ENCODE data around the gene HOXC6.

The HOXC6 gene

DNA sequence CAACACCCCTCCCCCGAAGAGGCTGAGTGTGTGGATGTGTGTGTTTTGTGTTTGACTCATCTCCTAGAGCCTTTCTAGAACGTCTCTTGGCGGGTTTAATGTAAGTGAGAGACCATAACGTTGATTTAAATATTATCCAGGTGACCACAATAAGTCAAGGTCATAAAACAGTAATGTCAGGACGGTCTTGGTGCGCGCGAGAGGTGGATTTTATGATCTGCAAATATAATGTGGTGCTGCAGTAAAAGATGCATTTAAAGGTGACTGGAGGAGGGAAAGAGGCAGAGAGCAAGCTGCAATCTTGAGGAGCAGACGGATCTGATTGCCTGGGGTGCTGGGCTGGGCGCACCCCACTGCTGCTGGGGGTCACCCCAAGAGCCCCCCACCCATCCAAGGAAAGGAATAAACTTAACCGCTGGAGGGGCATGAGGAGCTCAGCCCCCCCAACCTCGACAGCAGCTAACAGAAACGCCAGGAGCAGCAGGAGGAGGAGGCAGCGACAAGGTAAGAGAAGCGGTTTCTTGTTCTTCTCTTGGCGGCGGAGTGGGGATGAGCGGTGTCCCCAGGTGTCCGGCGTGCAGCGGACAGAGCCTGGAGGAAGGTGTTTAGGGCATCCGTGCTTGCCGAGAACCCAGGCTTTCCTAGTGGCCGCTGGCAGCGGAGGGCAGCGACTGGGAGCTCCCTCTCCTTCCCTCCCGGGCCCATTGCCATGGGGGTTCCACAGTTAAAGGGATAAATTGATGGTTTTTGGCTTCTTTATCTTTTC is 37.7 kb upstream of the HOXC6 start (continued):
- TF ChIP-seq MEIS1 (CRISPR knock-in tag; IDR thresholded peaks at IDR 0.05; ENCODE audit: borderline replicate concordance) (no peak), ZNF324 (tag by site-specific recombination; IDR thresholded peaks at IDR 0.05) (no peak; the same call in 1 of the 2 replicates), ZXDB (tag by site-specific recombination; IDR thresholded peaks at IDR 0.05) (peak; percentile 28; the same call in 1 of the 2 replicates), ZNF416 (tag by site-specific recombination; IDR thresholded peaks at IDR 0.05) (no peak), ZNF48 (tag by site-specific recombination; IDR thresholded peaks at IDR 0.05) (no peak), ZNF335 (tag by site-specific recombination; conservative IDR thresholded peaks at IDR 0.05) (peak; percentile 41), ZNF341 (tag by site-specific recombination; IDR thresholded peaks at IDR 0.05; ENCODE audit: low read depth) (no peak), ZNF394 (tag by site-specific recombination; IDR thresholded peaks at IDR 0.05; ENCODE audit: borderline replicate concordance) (no peak), ZNF596 (tag by site-specific recombination; IDR thresholded peaks at IDR 0.05) (peak; percentile 46; the same call in 1 of the 2 replicates), ZFHX2 (tag by site-specific recombination; conservative IDR thresholded peaks at IDR 0.05) (no peak), ZNF830 (tag by site-specific recombination; IDR thresholded peaks at IDR 0.05; ENCODE audit: low read depth) (no peak)
- TF ChIP-seq, protein P1, sequence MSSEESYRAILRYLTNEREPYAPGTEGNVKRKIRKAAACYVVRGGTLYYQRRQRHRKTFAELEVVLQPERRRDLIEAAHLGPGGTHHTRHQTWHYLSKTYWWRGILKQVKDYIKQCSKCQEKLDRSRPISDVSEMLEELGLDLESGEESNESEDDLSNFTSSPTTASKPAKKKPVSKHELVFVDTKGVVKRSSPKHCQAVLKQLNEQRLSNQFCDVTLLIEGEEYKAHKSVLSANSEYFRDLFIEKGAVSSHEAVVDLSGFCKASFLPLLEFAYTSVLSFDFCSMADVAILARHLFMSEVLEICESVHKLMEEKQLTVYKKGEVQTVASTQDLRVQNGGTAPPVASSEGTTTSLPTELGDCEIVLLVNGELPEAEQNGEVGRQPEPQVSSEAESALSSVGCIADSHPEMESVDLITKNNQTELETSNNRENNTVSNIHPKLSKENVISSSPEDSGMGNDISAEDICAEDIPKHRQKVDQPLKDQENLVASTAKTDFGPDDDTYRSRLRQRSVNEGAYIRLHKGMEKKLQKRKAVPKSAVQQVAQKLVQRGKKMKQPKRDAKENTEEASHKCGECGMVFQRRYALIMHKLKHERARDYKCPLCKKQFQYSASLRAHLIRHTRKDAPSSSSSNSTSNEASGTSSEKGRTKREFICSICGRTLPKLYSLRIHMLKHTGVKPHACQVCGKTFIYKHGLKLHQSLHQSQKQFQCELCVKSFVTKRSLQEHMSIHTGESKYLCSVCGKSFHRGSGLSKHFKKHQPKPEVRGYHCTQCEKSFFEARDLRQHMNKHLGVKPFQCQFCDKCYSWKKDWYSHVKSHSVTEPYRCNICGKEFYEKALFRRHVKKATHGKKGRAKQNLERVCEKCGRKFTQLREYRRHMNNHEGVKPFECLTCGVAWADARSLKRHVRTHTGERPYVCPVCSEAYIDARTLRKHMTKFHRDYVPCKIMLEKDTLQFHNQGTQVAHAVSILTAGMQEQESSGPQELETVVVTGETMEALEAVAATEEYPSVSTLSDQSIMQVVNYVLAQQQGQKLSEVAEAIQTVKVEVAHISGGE (tag by site-specific recombination; conservative IDR thresholded peaks at IDR 0.05; ENCODE audit: low read depth), result peak; percentile 29; the same call in 1 of the 2 replicates
- TF ChIP-seq, protein P2, sequence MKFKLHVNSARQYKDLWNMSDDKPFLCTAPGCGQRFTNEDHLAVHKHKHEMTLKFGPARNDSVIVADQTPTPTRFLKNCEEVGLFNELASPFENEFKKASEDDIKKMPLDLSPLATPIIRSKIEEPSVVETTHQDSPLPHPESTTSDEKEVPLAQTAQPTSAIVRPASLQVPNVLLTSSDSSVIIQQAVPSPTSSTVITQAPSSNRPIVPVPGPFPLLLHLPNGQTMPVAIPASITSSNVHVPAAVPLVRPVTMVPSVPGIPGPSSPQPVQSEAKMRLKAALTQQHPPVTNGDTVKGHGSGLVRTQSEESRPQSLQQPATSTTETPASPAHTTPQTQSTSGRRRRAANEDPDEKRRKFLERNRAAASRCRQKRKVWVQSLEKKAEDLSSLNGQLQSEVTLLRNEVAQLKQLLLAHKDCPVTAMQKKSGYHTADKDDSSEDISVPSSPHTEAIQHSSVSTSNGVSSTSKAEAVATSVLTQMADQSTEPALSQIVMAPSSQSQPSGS (tag by site-specific recombination; IDR thresholded peaks at IDR 0.05; ENCODE audit: low read depth), result no peak
- TF ChIP-seq, protein P3, sequence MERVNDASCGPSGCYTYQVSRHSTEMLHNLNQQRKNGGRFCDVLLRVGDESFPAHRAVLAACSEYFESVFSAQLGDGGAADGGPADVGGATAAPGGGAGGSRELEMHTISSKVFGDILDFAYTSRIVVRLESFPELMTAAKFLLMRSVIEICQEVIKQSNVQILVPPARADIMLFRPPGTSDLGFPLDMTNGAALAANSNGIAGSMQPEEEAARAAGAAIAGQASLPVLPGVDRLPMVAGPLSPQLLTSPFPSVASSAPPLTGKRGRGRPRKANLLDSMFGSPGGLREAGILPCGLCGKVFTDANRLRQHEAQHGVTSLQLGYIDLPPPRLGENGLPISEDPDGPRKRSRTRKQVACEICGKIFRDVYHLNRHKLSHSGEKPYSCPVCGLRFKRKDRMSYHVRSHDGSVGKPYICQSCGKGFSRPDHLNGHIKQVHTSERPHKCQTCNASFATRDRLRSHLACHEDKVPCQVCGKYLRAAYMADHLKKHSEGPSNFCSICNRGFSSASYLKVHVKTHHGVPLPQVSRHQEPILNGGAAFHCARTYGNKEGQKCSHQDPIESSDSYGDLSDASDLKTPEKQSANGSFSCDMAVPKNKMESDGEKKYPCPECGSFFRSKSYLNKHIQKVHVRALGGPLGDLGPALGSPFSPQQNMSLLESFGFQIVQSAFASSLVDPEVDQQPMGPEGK (tag by site-specific recombination; IDR thresholded peaks at IDR 0.05), result peak; percentile 71; the same call in 1 of the 2 replicates
- TF ChIP-seq, protein P4, sequence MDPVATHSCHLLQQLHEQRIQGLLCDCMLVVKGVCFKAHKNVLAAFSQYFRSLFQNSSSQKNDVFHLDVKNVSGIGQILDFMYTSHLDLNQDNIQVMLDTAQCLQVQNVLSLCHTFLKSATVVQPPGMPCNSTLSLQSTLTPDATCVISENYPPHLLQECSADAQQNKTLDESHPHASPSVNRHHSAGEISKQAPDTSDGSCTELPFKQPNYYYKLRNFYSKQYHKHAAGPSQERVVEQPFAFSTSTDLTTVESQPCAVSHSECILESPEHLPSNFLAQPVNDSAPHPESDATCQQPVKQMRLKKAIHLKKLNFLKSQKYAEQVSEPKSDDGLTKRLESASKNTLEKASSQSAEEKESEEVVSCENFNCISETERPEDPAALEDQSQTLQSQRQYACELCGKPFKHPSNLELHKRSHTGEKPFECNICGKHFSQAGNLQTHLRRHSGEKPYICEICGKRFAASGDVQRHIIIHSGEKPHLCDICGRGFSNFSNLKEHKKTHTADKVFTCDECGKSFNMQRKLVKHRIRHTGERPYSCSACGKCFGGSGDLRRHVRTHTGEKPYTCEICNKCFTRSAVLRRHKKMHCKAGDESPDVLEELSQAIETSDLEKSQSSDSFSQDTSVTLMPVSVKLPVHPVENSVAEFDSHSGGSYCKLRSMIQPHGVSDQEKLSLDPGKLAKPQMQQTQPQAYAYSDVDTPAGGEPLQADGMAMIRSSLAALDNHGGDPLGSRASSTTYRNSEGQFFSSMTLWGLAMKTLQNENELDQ (tag by site-specific recombination; IDR thresholded peaks at IDR 0.05; ENCODE audit: low read depth), result no peak
- TF ChIP-seq, protein P5, sequence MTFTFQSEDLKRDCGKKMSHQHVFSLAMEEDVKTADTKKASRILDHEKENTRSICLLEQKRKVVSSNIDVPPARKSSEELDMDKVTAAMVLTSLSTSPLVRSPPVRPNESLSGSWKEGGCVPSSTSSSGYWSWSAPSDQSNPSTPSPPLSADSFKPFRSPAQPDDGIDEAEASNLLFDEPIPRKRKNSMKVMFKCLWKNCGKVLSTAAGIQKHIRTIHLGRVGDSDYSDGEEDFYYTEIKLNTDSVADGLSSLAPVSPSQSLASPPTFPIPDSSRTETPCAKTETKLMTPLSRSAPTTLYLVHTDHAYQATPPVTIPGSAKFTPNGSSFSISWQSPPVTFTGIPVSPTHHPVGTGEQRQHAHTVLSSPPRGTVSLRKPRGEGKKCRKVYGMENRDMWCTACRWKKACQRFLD (tag by site-specific recombination; IDR thresholded peaks at IDR 0.05), result no peak
- TF ChIP-seq, protein P6, sequence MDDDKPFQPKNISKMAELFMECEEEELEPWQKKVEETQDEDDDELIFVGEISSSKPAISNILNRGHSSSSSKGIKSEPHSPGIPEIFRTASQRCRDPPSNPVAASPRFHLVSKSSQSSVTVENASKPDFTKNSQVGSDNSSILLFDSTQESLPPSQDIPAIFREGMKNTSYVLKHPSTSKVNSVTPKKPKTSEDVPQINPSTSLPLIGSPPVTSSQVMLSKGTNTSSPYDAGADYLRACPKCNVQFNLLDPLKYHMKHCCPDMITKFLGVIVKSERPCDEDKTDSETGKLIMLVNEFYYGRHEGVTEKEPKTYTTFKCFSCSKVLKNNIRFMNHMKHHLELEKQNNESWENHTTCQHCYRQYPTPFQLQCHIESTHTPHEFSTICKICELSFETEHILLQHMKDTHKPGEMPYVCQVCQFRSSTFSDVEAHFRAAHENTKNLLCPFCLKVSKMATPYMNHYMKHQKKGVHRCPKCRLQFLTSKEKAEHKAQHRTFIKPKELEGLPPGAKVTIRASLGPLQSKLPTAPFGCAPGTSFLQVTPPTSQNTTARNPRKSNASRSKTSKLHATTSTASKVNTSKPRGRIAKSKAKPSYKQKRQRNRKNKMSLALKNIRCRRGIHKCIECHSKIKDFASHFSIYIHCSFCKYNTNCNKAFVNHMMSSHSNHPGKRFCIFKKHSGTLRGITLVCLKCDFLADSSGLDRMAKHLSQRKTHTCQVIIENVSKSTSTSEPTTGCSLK (tag by site-specific recombination; IDR thresholded peaks at IDR 0.05), result no peak
- TF ChIP-seq, protein P7, sequence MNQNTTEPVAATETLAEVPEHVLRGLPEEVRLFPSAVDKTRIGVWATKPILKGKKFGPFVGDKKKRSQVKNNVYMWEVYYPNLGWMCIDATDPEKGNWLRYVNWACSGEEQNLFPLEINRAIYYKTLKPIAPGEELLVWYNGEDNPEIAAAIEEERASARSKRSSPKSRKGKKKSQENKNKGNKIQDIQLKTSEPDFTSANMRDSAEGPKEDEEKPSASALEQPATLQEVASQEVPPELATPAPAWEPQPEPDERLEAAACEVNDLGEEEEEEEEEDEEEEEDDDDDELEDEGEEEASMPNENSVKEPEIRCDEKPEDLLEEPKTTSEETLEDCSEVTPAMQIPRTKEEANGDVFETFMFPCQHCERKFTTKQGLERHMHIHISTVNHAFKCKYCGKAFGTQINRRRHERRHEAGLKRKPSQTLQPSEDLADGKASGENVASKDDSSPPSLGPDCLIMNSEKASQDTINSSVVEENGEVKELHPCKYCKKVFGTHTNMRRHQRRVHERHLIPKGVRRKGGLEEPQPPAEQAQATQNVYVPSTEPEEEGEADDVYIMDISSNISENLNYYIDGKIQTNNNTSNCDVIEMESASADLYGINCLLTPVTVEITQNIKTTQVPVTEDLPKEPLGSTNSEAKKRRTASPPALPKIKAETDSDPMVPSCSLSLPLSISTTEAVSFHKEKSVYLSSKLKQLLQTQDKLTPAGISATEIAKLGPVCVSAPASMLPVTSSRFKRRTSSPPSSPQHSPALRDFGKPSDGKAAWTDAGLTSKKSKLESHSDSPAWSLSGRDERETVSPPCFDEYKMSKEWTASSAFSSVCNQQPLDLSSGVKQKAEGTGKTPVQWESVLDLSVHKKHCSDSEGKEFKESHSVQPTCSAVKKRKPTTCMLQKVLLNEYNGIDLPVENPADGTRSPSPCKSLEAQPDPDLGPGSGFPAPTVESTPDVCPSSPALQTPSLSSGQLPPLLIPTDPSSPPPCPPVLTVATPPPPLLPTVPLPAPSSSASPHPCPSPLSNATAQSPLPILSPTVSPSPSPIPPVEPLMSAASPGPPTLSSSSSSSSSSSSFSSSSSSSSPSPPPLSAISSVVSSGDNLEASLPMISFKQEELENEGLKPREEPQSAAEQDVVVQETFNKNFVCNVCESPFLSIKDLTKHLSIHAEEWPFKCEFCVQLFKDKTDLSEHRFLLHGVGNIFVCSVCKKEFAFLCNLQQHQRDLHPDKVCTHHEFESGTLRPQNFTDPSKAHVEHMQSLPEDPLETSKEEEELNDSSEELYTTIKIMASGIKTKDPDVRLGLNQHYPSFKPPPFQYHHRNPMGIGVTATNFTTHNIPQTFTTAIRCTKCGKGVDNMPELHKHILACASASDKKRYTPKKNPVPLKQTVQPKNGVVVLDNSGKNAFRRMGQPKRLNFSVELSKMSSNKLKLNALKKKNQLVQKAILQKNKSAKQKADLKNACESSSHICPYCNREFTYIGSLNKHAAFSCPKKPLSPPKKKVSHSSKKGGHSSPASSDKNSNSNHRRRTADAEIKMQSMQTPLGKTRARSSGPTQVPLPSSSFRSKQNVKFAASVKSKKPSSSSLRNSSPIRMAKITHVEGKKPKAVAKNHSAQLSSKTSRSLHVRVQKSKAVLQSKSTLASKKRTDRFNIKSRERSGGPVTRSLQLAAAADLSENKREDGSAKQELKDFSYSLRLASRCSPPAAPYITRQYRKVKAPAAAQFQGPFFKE (tag by site-specific recombination; IDR thresholded peaks at IDR 0.05; ENCODE audit: borderline replicate concordance), result no peak
